ENCODE results near the gene UNC13A. TPM values are rescaled to one million over a fixed set of nuclear protein-coding genes. Genes with fewer than 3 reads are reported as not detected.

The UNC13A gene
- total RNA-seq, 4 donors from 2014 or later: 0.38 to 0.83 (median 0.62) TPM

- DNase-seq: no peak
- no peaks in the 10 kb centered on the region for H3K36me3 ChIP-seq
- H3K9me3 ChIP-seq: no peaks in the 10 kb centered on the region
- TF ChIP-seq POLR2A (IDR thresholded peaks at IDR 0.05): no peak
- TF ChIP-seq, protein P1, sequence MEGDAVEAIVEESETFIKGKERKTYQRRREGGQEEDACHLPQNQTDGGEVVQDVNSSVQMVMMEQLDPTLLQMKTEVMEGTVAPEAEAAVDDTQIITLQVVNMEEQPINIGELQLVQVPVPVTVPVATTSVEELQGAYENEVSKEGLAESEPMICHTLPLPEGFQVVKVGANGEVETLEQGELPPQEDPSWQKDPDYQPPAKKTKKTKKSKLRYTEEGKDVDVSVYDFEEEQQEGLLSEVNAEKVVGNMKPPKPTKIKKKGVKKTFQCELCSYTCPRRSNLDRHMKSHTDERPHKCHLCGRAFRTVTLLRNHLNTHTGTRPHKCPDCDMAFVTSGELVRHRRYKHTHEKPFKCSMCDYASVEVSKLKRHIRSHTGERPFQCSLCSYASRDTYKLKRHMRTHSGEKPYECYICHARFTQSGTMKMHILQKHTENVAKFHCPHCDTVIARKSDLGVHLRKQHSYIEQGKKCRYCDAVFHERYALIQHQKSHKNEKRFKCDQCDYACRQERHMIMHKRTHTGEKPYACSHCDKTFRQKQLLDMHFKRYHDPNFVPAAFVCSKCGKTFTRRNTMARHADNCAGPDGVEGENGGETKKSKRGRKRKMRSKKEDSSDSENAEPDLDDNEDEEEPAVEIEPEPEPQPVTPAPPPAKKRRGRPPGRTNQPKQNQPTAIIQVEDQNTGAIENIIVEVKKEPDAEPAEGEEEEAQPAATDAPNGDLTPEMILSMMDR (IDR thresholded peaks at IDR 0.05): no peak
- no peaks in the 10 kb centered on the region for H3K4me1 ChIP-seq
- no peaks in the 10 kb centered on the region for H3K27me3 ChIP-seq
- no peak overlapping the region for H3K4me3 ChIP-seq
- no peak overlapping the region for H3K27ac ChIP-seq
These were observed 73.7 kb downstream of the UNC13A start for GRCh38 chr19:17614476-17614875.

DNA sequence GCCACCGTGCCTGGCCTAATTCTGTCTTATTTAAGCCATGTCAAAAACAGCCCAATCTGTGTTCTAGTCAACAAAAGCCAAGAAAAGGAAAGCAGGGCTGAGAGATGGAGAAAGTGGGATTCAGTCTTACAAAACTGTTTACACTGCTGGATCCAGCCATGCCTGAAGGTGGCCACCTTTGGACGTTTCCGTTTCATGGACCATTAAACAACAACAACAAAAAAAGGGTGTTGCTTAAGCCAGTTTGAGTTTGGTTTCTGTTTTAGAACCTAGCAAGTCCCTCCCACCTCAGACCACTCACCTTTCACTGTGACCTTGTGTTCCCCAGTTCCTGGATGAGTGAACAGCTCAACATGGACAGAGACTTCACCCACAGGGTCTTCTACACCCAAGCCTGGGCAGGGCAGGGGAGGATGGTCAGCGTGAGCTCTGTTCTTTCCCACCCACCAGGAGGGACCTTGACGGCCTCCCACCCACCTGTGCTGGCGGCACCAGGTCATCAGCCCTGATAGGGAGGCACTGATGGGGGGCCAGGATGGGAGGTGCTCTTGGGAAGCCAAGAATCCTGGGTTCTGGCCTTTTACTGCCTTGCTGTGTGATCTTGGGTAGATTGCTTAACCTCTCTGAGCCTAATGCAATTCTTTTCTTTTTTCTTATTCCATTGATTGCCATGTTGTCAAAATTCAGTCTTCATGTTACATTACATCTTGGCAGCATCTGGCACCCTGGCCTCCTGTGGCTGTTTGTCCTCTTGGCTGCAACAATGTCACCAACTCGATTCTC is 76.5 kb downstream of the UNC13A start:
- TF ChIP-seq, protein P1 (IDR thresholded peaks at IDR 0.05): no peak
- no peak for TF ChIP-seq POLR2A (IDR thresholded peaks at IDR 0.05)
- Histone ChIP-seq H3K4me1 (peaks cover 0 to 3% (median under 1%) of the 10 kb centered on the region in 4 donors), H3K36me3 (no peaks in the 10 kb centered on the region), H3K9me3 (no peaks in the 10 kb centered on the region), H3K27ac (no peak overlapping the region), H3K27me3 (no peaks in the 10 kb centered on the region), H3K4me3 (no peak overlapping the region)
- no peak for DNase-seq

- H3K27ac ChIP-seq: no peak overlapping the region
- DNase-seq: no peak
- H3K4me3 ChIP-seq: no peak overlapping the region
- H3K4me1 ChIP-seq: peaks cover 0 to 13% (median 12%) of the 10 kb centered on the region in 4 donors
- no peaks in the 10 kb centered on the region for H3K36me3 ChIP-seq
- no peaks in the 10 kb centered on the region for H3K27me3 ChIP-seq
- peaks cover 0 to 6% (median 0%) of the 10 kb centered on the region in 4 donors for H3K9me3 ChIP-seq
- TF ChIP-seq, protein P1 (IDR thresholded peaks at IDR 0.05): no peak
- no peak for TF ChIP-seq POLR2A (IDR thresholded peaks at IDR 0.05)
These were observed 77.8 kb downstream of the UNC13A start for GRCh38 chr19:17610384-17610783.

DNA sequence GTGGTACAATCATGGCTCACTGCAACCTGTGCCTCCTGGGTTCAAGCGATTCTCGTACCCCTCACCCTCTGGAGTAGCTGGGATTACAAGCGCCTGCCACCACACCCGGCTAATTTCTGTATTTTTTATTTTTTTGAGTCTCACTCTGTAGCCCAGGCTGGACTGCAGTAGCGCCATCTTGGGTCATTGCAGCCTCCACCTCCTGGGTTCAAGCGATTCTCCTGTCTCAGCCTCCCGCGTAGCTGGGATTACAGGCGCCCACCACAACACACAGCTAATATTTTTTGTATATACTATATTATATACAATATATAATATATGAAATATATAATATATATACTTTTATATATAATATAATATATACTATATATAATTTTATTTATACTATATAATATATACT is 80.2 kb downstream of the UNC13A start:
- TF ChIP-seq, protein P1 (IDR thresholded peaks at IDR 0.05): no peak
- no peak for TF ChIP-seq POLR2A (IDR thresholded peaks at IDR 0.05)
- Histone ChIP-seq H3K27me3 (no peaks in the 10 kb centered on the region), H3K4me1 (peaks cover 0 to 14% (median 12%) of the 10 kb centered on the region in 4 donors), H3K4me3 (no peak overlapping the region), H3K9me3 (peaks cover 0 to 7% (median 0%) of the 10 kb centered on the region in 4 donors), H3K27ac (no peak overlapping the region), H3K36me3 (no peaks in the 10 kb centered on the region)
- no peak for DNase-seq

GRCh38 chr19:17606590-17607185 is 81.5 kb downstream of the UNC13A start:
- H3K9me3 ChIP-seq: peaks cover 0 to 7% (median 0%) of the 10 kb centered on the region in 4 donors
- H3K36me3 ChIP-seq: no peaks in the 10 kb centered on the region
- H3K27me3 ChIP-seq: no peaks in the 10 kb centered on the region
- H3K4me1 ChIP-seq: peaks cover 0 to 14% (median 12%) of the 10 kb centered on the region in 4 donors
- H3K4me3 ChIP-seq: peak overlapping the region; percentile 28 to 54 (median 40)
- DNase-seq: no peak
- TF ChIP-seq, protein P1 (IDR thresholded peaks at IDR 0.05): no peak
- H3K27ac ChIP-seq: peak overlapping the region in 1 of 4 donors; percentile 48
